ENCODE measurements around the gene KCNIP4.

DNA sequence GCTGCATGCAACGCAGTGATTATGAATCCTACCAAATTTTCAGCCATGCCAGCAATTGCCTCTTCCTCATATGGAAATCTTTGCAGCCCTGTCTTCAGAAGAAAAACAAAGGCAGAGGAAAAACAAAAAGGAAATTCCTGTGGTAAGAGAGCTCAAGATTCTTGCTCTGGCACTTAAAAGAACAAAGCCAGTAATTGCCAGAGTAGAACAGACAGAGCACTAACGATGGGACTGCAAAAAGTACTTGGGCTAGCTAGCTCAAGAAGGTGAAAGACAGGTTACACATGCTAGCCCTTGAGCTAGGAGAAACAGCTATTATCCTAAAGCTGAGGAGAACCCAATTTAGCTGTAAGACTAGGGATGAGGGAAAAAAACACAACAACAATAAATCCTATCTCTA is 582.3 kb downstream of the KCNIP4 start:
- TF ChIP-seq CTCF (IDR thresholded peaks at IDR 0.05), result no peak
- TF ChIP-seq POLR2A (IDR thresholded peaks at IDR 0.05), result no peak
